Body of pancreas (tissue), 4 donors: ENCODE measurements around the gene BTG4.

Experiments used
- POLR2A ChIP-seq, 3 donors: fragments of 450-650 bp; IDR thresholded peaks; one replicate each; pipeline ENCODE4 v1.6.1; 2016; ENCODE audit warnings: antibody characterized with exemption in 3 of 3, mild to moderate bottlenecking in 2 of 3
- TF ChIP-seq, protein P1 (sequence below), 7 experiments: fragments of 450-650 bp in 4 of 7; fragments of 200-600 bp in 3 of 7; sonication (generic) in 3 of 7; IDR thresholded peaks; one replicate each; pipeline ENCODE4 v1.5.1; 2016 to 2019; ENCODE audit warnings: antibody characterized with exemption in 7 of 7

DNA sequence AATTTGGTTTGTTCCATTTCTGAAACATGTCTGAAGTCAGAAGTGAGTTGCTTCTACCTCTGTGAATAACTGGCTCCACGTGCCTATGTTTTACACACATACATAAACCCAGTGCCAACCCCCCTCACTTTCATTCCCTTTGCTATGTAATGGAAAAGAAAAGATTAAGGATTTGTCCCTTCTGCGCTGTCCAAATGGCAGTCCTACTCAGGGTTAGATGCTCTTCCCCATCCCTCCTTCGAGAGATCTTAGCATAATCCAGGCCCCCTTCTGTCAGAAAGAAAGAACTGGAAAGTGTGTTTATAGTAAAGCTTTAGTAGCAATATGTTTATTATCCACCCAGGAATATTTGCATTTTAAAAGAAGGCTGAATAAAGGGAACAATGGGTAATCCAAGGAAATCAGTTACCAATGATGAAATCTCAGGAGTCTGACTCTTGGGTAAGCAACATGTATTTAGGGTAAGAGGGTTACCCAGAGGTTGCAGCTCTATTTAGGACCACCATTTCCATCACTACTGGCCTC lies 25.2 kb upstream of the BTG4 start:
- no peak for TF ChIP-seq POLR2A (IDR thresholded peaks at IDR 0.05)
- TF ChIP-seq, protein P1, sequence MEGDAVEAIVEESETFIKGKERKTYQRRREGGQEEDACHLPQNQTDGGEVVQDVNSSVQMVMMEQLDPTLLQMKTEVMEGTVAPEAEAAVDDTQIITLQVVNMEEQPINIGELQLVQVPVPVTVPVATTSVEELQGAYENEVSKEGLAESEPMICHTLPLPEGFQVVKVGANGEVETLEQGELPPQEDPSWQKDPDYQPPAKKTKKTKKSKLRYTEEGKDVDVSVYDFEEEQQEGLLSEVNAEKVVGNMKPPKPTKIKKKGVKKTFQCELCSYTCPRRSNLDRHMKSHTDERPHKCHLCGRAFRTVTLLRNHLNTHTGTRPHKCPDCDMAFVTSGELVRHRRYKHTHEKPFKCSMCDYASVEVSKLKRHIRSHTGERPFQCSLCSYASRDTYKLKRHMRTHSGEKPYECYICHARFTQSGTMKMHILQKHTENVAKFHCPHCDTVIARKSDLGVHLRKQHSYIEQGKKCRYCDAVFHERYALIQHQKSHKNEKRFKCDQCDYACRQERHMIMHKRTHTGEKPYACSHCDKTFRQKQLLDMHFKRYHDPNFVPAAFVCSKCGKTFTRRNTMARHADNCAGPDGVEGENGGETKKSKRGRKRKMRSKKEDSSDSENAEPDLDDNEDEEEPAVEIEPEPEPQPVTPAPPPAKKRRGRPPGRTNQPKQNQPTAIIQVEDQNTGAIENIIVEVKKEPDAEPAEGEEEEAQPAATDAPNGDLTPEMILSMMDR (IDR thresholded peaks at IDR 0.05), result no peak
